Renal pelvis (tissue), 4 donors: Measurements from ENCODE around the gene PIK3R1. TPM values are rescaled to one million over a fixed set of nuclear protein-coding genes. Genes with fewer than 3 reads are reported as not detected.

Experiments used
- DNase-seq: peaks from one replicate; pipeline ENCODE4 v3.0.0-alpha.2; 2013
- polyA plus RNA-seq, 3 donors: library from polyadenylated mRNA; unstranded; fragments of 120-200 nt; gene quantifications; one replicate each; pipeline ENCODE4 v1.2.1, GENCODE V29; 2013; ENCODE audit not compliant: insufficient read length in 3 of 3

Gene PIK3R1
- polyA plus RNA-seq, 3 donors: 65.6 to 76.2 (median 75.2) TPM

DNA sequence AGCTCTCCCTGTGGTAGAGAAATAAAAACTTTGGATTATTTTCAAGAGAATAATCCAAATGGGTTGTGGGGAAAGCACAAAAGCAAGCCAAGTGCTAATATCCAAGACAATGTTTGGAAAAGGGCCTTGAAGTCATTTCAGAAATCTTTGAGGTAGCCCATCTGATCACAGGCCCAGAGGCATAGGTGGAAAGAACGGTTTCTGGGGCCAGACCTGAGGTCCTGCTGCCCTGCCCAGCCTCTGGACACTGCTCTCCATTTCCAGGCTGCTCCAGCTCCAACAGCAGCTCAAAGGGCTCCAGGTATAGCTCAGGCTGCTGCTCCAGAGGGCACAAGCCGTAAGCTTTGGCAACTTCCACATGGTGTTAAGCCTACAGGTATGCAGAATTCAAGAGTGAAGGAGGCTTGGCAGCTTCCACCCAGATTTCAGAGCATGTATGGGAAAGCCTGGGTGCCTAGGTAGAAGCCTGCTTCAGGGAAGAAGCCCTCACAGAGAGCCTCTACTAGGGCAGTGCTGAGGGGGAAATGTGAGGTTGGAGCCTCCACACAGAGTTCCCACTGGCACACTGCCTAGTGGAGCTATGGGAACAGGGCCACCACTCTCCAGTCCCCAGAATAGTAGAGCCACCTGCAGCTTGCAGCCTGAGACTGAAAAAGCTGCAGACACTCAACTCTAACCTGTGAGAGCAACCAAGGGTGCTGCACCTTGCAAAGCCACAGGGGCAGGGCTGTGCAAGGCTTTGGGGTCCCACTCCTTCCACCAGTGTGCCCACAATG is 133.1 kb downstream of the PIK3R1 start:
- no peak for DNase-seq

DNA sequence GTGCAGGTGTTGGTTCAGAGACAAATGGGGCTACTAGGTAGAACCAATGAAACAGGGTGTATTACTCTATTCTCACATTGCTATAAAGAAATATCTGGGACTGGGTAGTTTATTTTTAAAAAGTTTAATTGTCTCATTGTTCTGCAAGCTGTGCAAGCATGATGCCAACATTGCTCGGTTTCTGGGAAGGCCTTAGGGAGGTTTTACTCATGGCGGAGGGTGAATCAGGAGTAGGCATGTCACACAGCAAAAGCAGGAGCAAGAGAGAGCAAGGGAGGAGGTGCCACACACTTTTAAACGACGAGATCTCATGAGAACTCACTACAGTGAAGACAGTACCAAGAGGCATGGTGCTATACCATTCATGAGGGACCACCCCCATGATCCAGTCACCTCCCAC is 134.6 kb downstream of the PIK3R1 start:
- DNase-seq: no peak
